Psoas muscle (tissue), 8 donors: Measurements from ENCODE around the gene ENTPD6. TPM values are rescaled to one million over a fixed set of nuclear protein-coding genes. Genes with fewer than 3 reads are reported as not detected.

Experiments
- ATAC-seq, 4 donors: fragments of 200-7000 bp; cut with Tn5 transposase; one replicate each; pipeline ENCODE4 v1.9.1; 2020; ENCODE audit warnings: moderate library complexity in 3 of 4, mild to moderate bottlenecking in 2 of 4
- DNase-seq, 2 donors: peaks; one replicate each; pipeline ENCODE4 v3.0.0-alpha.2; 2020
- H3K27ac ChIP-seq: fragments of 200-600 bp; one replicate; pipeline ENCODE4 v1.8.0; 2022
- H3K27me3 ChIP-seq, 3 donors: fragments of 200-600 bp in 1 of 3; one replicate each; pipeline versions ENCODE4 v1.6.1 to v1.8.0; 2013 to 2022; ENCODE audit warnings: low read length in 2 of 3, mild to moderate bottlenecking in 2 of 3, moderate library complexity in 1 of 3; ENCODE audit not compliant: insufficient read depth in 3 of 3
- H3K36me3 ChIP-seq, 2 donors: fragments of 200-600 bp in 1 of 2; one replicate each; pipeline versions ENCODE4 v1.6.1 to v1.8.0; 2013 to 2022; ENCODE audit warnings: low read depth in 1 of 2, mild to moderate bottlenecking in 1 of 2, moderate library complexity in 1 of 2; ENCODE audit not compliant: insufficient read depth in 1 of 2
- H3K4me1 ChIP-seq: fragments of 200-600 bp; one replicate; pipeline ENCODE4 v1.8.0; 2022
- H3K4me3 ChIP-seq: fragments of 200-600 bp; one replicate; pipeline ENCODE4 v1.8.0; 2022; ENCODE audit warnings: mild to moderate bottlenecking
- H3K9me3 ChIP-seq: fragments of 200-600 bp; one replicate; pipeline ENCODE4 v1.8.0; 2022
- WGBS, 3 donors: extraction: QIAGEN DNeasy Blood & Tissue Kit; methylation state at CpG; one replicate each; pipeline versions ENCODE4 v1.1.6 to v1.1.7; 2013; 5-methylcytosine and 5-hydroxymethylcytosine counted together
- intact Hi-C, 2 donors: fragments of 100-400 bp; cut with DNase I; formaldehyde crosslinking; loops; one replicate each; pipeline versions ENCODE4 v1.11.0 to v1.14.2; 2022
- polyA plus RNA-seq, 3 donors: library from polyadenylated mRNA; stranded (reverse); fragments of 200-250 nt; gene quantifications; one replicate each; pipeline ENCODE4 v1.2.3, GENCODE V29; 2013
- total RNA-seq, 4 donors: library from RNA; stranded (reverse); fragmentation: NEBNext Ultra II Directional in 2 of 4; extraction: Animal tissue kit (Norgen Biotek cat#: 25700) in 2 of 4; gene quantifications; one replicate each; pipeline versions ENCODE4 v1.2.1 to v1.2.4, GENCODE V29; 2021 to 2023
- TF ChIP-seq, protein P1 (sequence below): fragments of 200-600 bp; IDR thresholded peaks from one replicate; pipeline ENCODE4 v1.8.0; 2022; ENCODE audit warnings: antibody characterized with exemption
- donor health status: healthy with polysubstance abuse.
- donor health status: DM: no; HTN: no; CAD: no; lungs with moderate emphysema.
- donor health status: Bipolar disorder and iron deficiency.
- donor health status: healthy.
- donor health status: DM: yes; HTN: yes; CAD: no.
- donor health status: DM: no; HTN: no; CAD: no.
- donor health status: DM: no; HTN: no; CAD: no.
- donor health status: DM: yes; HTN: yes; CAD: no.

Gene ENTPD6
- total and polyA plus RNA-seq, 7 donors: 28.7 to 65.3 (median 38.9) TPM

DNA sequence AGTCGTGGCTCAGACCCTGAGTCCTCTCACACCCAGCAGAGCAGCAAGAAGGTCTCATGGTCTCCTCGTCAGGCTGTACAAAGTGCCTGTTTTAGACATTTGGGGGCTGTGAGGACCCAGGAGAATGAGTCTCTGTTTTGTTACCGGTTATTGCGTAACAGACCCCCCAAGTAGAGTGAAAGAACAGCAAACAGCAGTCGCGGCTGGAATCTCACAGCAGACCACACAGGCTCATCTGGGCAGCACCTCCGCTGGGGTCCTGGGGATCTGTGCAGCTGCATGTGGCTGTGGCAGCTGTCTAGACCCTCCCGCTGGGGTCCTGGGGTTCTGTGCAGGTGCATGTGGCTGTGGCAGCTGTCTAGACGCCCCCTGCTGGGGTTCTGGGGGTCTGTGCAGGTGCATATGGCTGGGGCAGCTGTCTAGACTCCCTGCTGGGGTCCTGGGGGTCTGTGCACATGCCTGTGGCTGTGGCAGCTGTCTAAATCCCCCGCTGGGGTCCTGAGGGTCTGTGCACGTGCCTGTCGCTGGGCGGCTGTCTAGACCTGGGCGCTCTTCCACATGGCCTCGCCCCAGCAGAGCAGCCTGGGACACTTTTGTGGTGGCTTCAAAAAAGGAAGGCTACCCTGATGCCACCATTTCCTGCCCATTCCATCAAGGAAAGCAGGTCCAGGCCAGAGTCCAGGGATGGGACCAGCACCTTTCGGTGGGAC lies 24.7 kb downstream of the ENTPD6 start:
- TF ChIP-seq, protein P1, sequence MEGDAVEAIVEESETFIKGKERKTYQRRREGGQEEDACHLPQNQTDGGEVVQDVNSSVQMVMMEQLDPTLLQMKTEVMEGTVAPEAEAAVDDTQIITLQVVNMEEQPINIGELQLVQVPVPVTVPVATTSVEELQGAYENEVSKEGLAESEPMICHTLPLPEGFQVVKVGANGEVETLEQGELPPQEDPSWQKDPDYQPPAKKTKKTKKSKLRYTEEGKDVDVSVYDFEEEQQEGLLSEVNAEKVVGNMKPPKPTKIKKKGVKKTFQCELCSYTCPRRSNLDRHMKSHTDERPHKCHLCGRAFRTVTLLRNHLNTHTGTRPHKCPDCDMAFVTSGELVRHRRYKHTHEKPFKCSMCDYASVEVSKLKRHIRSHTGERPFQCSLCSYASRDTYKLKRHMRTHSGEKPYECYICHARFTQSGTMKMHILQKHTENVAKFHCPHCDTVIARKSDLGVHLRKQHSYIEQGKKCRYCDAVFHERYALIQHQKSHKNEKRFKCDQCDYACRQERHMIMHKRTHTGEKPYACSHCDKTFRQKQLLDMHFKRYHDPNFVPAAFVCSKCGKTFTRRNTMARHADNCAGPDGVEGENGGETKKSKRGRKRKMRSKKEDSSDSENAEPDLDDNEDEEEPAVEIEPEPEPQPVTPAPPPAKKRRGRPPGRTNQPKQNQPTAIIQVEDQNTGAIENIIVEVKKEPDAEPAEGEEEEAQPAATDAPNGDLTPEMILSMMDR: no peak
- H3K36me3 ChIP-seq: peaks cover 6 to 64% of the 10 kb centered on the region in 2 donors
- H3K9me3 ChIP-seq: no peaks in the 10 kb centered on the region
- ATAC-seq (peak in 3 of 4 donors; percentile 9 to 21 (median 14)), DNase-seq (no peak)
- no peak overlapping the region for H3K4me3 ChIP-seq
- H3K27ac ChIP-seq: peak overlapping the region; percentile 61
- peaks cover 10% of the 10 kb centered on the region for H3K4me1 ChIP-seq
- H3K27me3 ChIP-seq: no peaks in the 10 kb centered on the region
- intact Hi-C loops: no loop called here
- 66 to 80% (median 67%) methylated on average over 15 to 16 of the region's 16 CpGs for WGBS, 3 donors

DNA sequence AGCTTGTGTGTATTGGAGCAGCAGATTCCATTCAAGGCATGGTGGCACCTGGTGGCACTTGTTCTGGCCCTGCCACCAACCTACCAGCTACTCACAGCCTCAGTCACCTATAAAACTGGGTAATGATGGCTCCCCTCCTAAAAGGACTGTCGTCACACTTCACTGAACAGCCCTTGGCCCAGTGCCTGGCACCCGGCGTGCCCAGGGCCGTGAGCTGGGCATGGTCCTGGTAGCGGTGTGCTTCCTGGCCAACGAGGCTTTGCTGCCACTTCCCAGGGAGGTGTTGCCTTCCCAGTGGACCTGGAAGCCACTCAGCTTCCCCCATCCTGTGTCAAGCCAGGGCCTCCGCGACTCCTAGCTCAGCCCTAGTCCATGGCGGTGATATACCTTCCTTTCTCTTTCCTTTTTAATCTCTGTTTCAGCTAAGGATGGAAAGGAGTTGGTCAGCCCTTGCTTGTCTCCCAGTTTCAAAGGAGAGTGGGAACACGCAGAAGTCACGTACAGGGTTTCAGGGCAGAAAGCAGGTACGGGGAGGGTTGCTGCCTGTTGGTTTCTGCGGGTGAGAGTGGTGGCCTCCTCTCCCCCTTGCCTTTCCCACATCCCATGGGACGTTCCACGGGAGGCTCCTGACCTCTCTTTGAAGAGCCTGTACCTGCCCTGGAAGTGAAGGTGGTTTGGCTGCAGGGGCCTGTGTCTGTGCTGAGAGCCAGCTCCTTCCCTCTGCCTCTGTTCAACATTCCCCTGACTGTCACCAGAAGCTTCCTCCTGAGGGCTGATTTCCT lies 25.5 kb downstream of the ENTPD6 start:
- intact Hi-C loops: no loop called here
- Histone ChIP-seq H3K27ac (peak overlapping the region; percentile 61), H3K4me3 (no peak overlapping the region), H3K4me1 (peaks cover 10% of the 10 kb centered on the region), H3K36me3 (peaks cover 4 to 64% of the 10 kb centered on the region in 2 donors), H3K27me3 (no peaks in the 10 kb centered on the region), H3K9me3 (no peaks in the 10 kb centered on the region)
- peak; percentile 71 to 91 (median 81) for ATAC-seq
- TF ChIP-seq, protein P1: no peak
- WGBS, 3 donors: 53 to 67% (median 54%) methylated on average over 15 of the region's 15 CpGs
- DNase-seq: peak in 1 of 2 donors; percentile 84

DNA sequence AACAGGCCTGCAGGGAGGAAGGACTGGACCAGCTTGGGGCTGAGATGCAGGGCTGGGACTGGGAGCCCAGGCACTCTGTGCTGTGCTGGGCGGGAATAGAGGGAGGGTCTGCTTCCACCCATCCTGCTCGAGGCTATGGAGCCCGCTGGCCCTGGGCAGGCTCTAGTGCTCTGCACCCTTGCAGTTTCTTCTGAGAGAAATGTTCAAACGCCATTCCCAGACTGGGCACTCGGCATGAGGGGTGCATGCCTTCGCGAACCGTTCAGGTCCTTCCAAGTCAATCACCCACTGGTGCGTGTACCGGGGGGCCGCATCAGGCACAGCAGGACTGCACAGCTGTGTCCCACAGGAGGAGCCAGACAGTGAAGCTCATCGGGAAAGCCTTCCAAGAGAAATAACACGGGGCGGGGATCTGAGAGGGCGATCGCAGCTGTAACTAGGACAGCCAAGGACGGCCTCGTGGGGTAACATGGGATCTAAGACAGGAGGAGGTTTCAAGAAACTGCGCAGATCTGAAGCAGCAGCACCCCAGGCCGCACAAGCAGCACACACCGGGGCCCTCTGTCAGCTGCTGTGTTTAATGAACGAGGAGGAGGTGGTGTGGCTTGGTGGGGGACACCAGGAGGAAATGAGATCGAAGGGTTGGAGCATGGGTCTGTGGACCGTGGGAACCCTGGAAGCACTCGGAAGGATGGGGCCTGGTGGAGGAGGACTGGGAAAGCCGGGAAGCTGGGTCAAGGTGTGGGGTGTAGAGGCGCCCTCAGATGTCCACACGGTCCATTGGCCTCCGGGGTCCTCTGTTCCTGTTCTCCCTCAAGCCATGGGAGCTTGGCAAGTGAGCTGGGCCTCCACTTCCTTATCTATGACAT lies 26.3 kb downstream of the ENTPD6 start:
- Histone ChIP-seq H3K27ac (peak overlapping the region; percentile 16), H3K27me3 (no peaks in the 10 kb centered on the region), H3K4me1 (peaks cover 18% of the 10 kb centered on the region), H3K9me3 (no peaks in the 10 kb centered on the region), H3K36me3 (peaks cover 4 to 55% of the 10 kb centered on the region in 2 donors), H3K4me3 (no peak overlapping the region)
- ATAC-seq: peak in 2 of 4 donors; percentile 9 to 35
- WGBS, 3 donors: 62 to 70% (median 65%) methylated on average over 29 of the region's 29 CpGs
- peak; percentile 43 to 74 for DNase-seq
- TF ChIP-seq, protein P1: no peak
- intact Hi-C loops: no loop called here

DNA sequence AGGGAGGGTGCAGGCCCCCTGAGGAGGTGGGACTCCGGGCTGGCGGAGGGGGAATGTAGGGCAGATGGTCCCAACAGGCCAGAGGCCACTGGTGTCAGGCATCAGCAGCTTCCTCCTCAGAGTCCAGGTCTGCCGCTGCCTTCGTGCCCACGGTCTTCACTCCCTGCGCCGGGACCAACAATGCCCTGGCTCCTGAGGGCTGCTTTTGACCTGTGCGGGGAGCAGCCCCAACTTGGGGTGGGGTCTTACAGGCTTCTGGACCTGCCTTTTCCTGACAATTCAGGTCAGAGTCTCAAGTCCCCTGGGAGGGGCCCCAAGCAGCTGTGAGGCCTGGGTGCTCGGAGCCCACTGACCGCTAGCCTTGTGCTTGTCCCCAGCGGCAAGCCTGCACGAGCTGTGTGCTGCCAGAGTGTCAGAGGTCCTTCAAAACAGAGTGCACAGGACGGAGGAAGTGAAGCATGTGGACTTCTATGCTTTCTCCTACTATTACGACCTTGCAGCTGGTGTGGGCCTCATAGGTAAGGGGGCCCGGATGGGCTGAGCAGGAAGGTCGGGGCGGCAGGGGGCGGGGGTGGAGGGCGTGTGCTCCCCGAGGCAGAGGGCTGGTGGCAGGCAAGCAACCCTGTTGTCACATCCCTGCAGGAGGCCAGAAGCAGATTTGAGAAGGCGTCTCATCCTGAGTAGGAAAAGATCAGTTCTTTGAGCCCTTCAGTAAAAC lies 27.1 kb downstream of the ENTPD6 start:
- no peaks in the 10 kb centered on the region for H3K27me3 ChIP-seq
- no peak for DNase-seq
- H3K4me1 ChIP-seq: peaks cover 26% of the 10 kb centered on the region
- TF ChIP-seq, protein P1: no peak
- 78 to 87% (median 87%) methylated on average over 19 to 21 of the region's 21 CpGs for WGBS, 3 donors
- H3K4me3 ChIP-seq: no peak overlapping the region
- H3K36me3 ChIP-seq: peaks cover 4 to 47% of the 10 kb centered on the region in 2 donors
- no peaks in the 10 kb centered on the region for H3K9me3 ChIP-seq
- H3K27ac ChIP-seq: peak overlapping the region; percentile 16
- ATAC-seq: no peak
- intact Hi-C loops: no loop called here
